ENCODE measurements around the gene ZNF487. TPM values are rescaled to one million over a fixed set of nuclear protein-coding genes. Genes with fewer than 3 reads are reported as not detected.

ZNF487 gene
- total and polyA plus RNA-seq, 2 of the 13 experiments (the other 11 are each of a cell fraction or from before 2014, with no cell fraction given) = 7.4 to 8.8 TPM

DNA sequence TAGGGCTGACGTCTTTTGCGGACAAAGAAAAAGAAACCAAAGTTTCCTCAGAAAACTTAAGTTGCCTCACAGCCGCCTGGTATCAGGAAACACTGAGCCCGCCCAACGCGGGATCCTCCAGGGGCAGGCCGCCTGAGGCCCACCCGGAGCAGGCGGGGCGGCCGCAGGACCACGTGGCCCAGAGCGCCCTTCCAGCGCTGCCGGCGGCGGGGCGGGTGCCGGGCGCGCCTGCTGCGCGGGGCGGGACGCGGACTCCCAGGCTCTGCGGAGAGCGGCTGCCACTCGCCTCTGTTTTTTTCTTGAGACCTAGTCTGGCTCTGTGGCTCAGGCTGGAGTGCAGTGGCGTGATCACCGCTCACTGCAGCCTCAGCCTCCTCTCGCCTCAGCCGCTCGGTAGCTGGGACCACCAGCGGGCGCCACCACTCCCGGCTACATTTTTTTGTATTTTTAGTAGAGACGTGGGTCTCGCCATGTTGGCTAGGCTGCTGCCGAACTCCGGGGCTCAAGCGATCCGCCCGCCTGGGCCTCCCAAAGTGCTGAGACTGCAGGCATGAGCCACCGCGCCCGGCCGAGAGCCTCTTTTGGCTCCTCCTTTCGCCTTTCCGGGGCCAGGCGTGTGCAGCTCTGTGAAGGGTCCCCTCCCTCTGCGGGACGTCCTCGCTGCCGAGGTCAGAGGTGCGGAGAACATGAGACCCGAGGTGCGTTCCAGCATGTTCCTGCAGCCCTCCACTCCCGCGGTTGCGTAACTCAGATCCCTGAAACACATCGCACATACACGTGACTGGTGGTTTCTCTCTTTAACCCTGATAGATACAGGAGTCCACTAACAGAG, 16.3 kb upstream of the ZNF487 start (continued):
- peak; percentile 98 for TF ChIP-seq ZNF331 (CRISPR knock-in tag; IDR thresholded peaks at IDR 0.05)
- no peak for TF ChIP-seq FLYWCH1 (CRISPR knock-in tag; IDR thresholded peaks at IDR 0.05)
- TF ChIP-seq ZBTB33 (CRISPR knock-in tag; IDR thresholded peaks at IDR 0.05) = peak; percentile 90
- TF ChIP-seq, protein P1, sequence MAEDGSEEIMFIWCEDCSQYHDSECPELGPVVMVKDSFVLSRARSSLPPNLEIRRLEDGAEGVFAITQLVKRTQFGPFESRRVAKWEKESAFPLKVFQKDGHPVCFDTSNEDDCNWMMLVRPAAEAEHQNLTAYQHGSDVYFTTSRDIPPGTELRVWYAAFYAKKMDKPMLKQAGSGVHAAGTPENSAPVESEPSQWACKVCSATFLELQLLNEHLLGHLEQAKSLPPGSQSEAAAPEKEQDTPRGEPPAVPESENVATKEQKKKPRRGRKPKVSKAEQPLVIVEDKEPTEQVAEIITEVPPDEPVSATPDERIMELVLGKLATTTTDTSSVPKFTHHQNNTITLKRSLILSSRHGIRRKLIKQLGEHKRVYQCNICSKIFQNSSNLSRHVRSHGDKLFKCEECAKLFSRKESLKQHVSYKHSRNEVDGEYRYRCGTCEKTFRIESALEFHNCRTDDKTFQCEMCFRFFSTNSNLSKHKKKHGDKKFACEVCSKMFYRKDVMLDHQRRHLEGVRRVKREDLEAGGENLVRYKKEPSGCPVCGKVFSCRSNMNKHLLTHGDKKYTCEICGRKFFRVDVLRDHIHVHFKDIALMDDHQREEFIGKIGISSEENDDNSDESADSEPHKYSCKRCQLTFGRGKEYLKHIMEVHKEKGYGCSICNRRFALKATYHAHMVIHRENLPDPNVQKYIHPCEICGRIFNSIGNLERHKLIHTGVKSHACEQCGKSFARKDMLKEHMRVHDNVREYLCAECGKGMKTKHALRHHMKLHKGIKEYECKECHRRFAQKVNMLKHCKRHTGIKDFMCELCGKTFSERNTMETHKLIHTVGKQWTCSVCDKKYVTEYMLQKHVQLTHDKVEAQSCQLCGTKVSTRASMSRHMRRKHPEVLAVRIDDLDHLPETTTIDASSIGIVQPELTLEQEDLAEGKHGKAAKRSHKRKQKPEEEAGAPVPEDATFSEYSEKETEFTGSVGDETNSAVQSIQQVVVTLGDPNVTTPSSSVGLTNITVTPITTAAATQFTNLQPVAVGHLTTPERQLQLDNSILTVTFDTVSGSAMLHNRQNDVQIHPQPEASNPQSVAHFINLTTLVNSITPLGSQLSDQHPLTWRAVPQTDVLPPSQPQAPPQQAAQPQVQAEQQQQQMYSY (CRISPR knock-in tag; IDR thresholded peaks at IDR 0.05) = peak; percentile 71
- 0 out of 2 replicates have a peak, but pooled peaks have one; percentile 14 for TF ChIP-seq GTF2F1 (IDR thresholded peaks at IDR 0.05; ENCODE audit: low read length)
- no peak for TF ChIP-seq TCF7L2 (IDR thresholded peaks at IDR 0.05; ENCODE audit: low read depth, low read length)
- TF ChIP-seq ZNF674 (CRISPR knock-in tag; IDR thresholded peaks at IDR 0.05; ENCODE audit: low read depth) = no peak
- TF ChIP-seq ZNF337 (CRISPR knock-in tag; IDR thresholded peaks at IDR 0.05; ENCODE audit: borderline replicate concordance, low read depth) = peak; percentile 96; the same call in 1 of the 2 replicates
- peak; percentile 61; the same call in 1 of the 2 replicates for TF ChIP-seq ZNF816 (CRISPR knock-in tag; IDR thresholded peaks at IDR 0.05; ENCODE audit: borderline replicate concordance)
- TF ChIP-seq MIER2 (CRISPR knock-in tag; IDR thresholded peaks at IDR 0.05) = peak; percentile 73
- TF ChIP-seq ZNF136 (CRISPR knock-in tag; IDR thresholded peaks at IDR 0.05; ENCODE audit: low read depth) = peak; percentile 88
- TF ChIP-seq ISX (CRISPR knock-in tag; conservative IDR thresholded peaks at IDR 0.05) = peak; percentile 95
- TF ChIP-seq ZSCAN25 (CRISPR knock-in tag; IDR thresholded peaks at IDR 0.05) = peak; percentile 85
- no peak for TF ChIP-seq ZBTB1 (CRISPR knock-in tag; IDR thresholded peaks at IDR 0.05; ENCODE audit: borderline replicate concordance)
- peak; percentile 97; the same call in 1 of the 2 replicates for TF ChIP-seq ZNF275 (CRISPR knock-in tag; IDR thresholded peaks at IDR 0.05; ENCODE audit: borderline replicate concordance)
- TF ChIP-seq AGO1 (IDR thresholded peaks at IDR 0.05; ENCODE audit: low read depth, low read length, poor library complexity, severe bottlenecking) = no peak
- TF ChIP-seq ZNF101 (CRISPR knock-in tag; IDR thresholded peaks at IDR 0.05; ENCODE audit: borderline replicate concordance, low read depth) = peak; percentile 70; the same call in 1 of the 2 replicates
- peak; percentile 85 for TF ChIP-seq GMEB1 (CRISPR knock-in tag; IDR thresholded peaks at IDR 0.05; ENCODE audit: borderline replicate concordance)

Data from HepG2 (cell line).